OCI-LY1 (cell line): ENCODE measurements around the gene VIPR2.

Source experiments
- CTCF ChIP-seq: fragments of 200-600 bp; sonication (generic), shearing (Covaris generic); IDR thresholded peaks from 2 replicates; pipeline ENCODE4 v1.5.1; 2017; ENCODE audit warnings: mild to moderate bottlenecking, antibody characterized with exemption, low read length, moderate library complexity, mixed read lengths
- EZH2 ChIP-seq: fragments of 200-600 bp; sonication (generic), shearing (Covaris generic); IDR thresholded peaks from 2 replicates; pipeline ENCODE4 v1.8.0; 2017; ENCODE audit warnings: borderline replicate concordance, mixed run types, mild to moderate bottlenecking, antibody characterized with exemption, low read length, moderate library complexity, mixed read lengths

GRCh38 chr7:159147687-159148086, 3.0 kb upstream of the VIPR2 start:
- TF ChIP-seq EZH2 = no peak
- no peak for TF ChIP-seq CTCF
